Liver (tissue), 3 donors: ENCODE measurements around the gene EFCC1.

Experiments
- CTCF ChIP-seq: fragments of 150-350 bp; IDR thresholded peaks from 2 replicates; pipeline ENCODE4 v1.5.1; 2017; ENCODE audit warnings: improper control_type of control experiment, low read depth, low read length; ENCODE audit not compliant: missing input control
- FOXA1 ChIP-seq: IDR thresholded peaks from 2 replicates; pipeline ENCODE4 v1.6.1; 2016; ENCODE audit warnings: antibody characterized with exemption
- GABPA ChIP-seq, 2 donors: IDR thresholded peaks in 1 of 2; conservative IDR thresholded peaks in 1 of 2; 2 replicates each; pipeline ENCODE4 v1.6.1; 2016; ENCODE audit warnings: antibody characterized with exemption in 2 of 2, mild to moderate bottlenecking in 1 of 2, moderate library complexity in 1 of 2
- HNF4A ChIP-seq, 2 donors: conservative IDR thresholded peaks; 2 replicates each; pipeline ENCODE4 v1.6.1; 2016; ENCODE audit warnings: antibody characterized with exemption in 2 of 2, mild to moderate bottlenecking in 2 of 2
- JUND ChIP-seq, 2 donors: IDR thresholded peaks; 2 replicates each; pipeline ENCODE4 v1.6.1; 2016; ENCODE audit warnings: antibody characterized with exemption in 2 of 2
- MAX ChIP-seq: IDR thresholded peaks from 2 replicates; pipeline ENCODE4 v1.6.1; 2016; ENCODE audit warnings: antibody characterized with exemption
- NR2F2 ChIP-seq: IDR thresholded peaks from 2 replicates; pipeline ENCODE4 v1.6.1; 2016; ENCODE audit warnings: antibody characterized with exemption
- RAD21 ChIP-seq, 2 donors: IDR thresholded peaks; 2 replicates each; pipeline ENCODE4 v1.6.1; 2016; ENCODE audit warnings: antibody characterized with exemption in 2 of 2, mild to moderate bottlenecking in 2 of 2
- REST ChIP-seq: IDR thresholded peaks from 2 replicates; pipeline ENCODE4 v1.6.1; 2016; ENCODE audit warnings: antibody characterized with exemption, mild to moderate bottlenecking
- RXRA ChIP-seq, 2 donors: IDR thresholded peaks; 2 replicates each; pipeline ENCODE4 v1.6.1; 2017 to 2018; ENCODE audit warnings: antibody characterized with exemption in 2 of 2, mild to moderate bottlenecking in 1 of 2
- SP1 ChIP-seq: IDR thresholded peaks from 2 replicates; pipeline ENCODE4 v1.6.1; 2018; ENCODE audit warnings: antibody characterized with exemption, mild to moderate bottlenecking
- TAF1 ChIP-seq: conservative IDR thresholded peaks from 2 replicates; pipeline ENCODE4 v1.6.1; 2016; ENCODE audit warnings: antibody characterized with exemption, mild to moderate bottlenecking
- TF ChIP-seq, protein P1 (sequence below): IDR thresholded peaks from 2 replicates; pipeline ENCODE4 v1.6.1; 2016; ENCODE audit warnings: antibody characterized with exemption
- donor health status: healthy.
- donor health status: healthy.

DNA sequence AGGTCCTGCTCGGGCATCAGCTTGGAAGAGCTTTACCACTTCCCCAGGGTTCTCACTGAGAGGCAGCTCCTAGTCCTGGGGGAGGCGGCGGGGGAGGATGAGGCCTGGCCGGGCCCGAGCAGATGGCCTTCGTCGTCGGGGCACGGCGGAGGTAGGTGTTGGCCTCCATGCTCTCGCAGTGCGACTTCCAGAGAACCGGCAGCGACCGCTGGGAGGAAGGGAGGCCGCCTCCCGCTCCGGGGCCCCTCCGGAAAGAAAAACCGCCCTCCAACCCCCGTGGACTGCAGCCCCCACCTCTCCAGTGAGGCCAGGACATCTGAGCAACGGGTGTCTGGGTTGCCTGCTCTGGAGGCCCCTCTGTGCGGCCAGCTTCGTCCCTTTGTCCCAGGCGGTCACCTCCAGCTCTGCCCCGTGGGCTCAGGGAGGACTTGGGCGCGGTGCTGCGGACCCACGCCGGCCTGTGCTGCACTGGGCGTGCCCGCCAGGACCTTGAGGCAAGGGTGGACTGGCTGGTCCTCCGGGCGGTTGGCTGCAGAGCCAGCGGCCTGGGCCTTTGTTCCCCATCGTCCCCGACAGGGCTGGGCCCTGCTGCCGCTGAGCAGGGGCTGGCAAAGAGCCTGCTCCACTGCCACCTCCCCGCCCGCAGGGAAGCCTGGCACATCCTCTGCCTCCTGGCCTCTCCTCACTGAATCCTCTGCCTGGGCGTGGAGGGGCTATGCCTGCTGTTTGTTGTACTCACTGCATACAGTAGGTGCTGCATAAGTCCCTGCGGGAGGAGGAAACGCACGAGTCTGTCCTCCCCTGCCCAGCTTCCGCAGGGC is 45.8 kb downstream of the EFCC1 start:
- TF ChIP-seq RAD21 (IDR thresholded peaks at IDR 0.05) (no peak), CTCF (no peak), REST (no peak), MAX (no peak), GABPA (IDR thresholded peaks at IDR 0.05 in 1 of 2, conservative IDR thresholded peaks at IDR 0.05 in 1 of 2) (no peak), FOXA1 (no peak), SP1 (no peak), HNF4A (conservative IDR thresholded peaks at IDR 0.05) (no peak), JUND (IDR thresholded peaks at IDR 0.05) (no peak), NR2F2 (no peak), RXRA (IDR thresholded peaks at IDR 0.05) (no peak), TAF1 (no peak)
- TF ChIP-seq, protein P1, sequence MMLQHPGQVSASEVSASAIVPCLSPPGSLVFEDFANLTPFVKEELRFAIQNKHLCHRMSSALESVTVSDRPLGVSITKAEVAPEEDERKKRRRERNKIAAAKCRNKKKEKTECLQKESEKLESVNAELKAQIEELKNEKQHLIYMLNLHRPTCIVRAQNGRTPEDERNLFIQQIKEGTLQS: no peak
